HK-2 (cell line): ENCODE data around the gene AHCYL2.
A peak's percentile ranks its signal among the peaks of the same experiment; 100 is the strongest.
"Not testable (repeated sequence)": the region's sequence is repeated elsewhere in the genome, so short reads cannot be mapped to it uniquely, and the experiment has no call there.

ENCODE experiments used
- DNase-seq: peaks from one replicate; pipeline ENCODE4 v3.0.0-alpha.2; 2018; ENCODE audit not compliant: unreplicated experiment

The AHCYL2 gene

DNA sequence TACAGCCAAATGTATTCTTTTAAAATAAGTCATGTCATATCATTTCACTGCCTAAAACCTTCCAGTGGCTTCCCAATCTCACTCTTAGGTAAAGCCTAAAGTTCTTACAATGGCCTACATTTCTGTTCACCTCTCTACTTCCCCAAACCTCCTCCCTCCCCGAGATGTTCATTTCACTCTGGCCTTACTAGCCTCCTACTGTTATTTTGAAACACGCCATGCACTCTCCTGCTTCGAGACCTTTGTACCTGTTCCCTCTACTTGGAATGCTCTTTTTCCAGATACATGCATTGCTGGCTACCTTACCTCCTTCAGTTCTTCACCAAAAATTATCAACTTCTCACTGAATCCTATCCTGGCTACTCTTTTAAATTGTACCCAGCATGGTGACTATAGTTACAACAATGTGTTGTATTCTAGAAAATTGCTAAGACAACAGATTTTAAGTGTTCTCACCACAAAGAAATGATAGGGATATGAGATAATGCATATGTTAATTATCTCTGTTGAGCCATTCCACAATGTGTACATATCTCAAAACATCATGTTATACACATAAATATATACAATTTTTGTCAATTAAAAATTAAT lies 158.8 kb downstream of the AHCYL2 start:
- DNase-seq: no peak

DNA sequence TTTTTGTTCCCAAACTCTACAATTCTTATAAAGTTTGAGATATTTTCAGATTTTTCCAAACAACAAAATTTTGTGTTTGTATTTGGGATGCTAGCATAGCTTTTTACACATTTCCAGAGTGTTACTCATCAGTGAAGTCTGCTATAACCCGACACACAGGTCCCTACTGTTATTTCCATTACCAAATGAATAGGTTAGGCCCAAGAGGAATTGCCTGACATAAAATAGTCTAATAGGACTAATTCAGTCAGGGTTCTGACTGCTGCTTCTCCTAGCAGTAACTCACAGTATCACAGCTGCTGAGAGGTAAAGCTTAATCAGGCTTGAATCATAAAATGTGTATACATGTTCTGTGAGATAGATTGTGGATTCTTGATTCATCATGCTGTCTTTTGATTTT lies 160.3 kb downstream of the AHCYL2 start:
- DNase-seq: no peak

DNA sequence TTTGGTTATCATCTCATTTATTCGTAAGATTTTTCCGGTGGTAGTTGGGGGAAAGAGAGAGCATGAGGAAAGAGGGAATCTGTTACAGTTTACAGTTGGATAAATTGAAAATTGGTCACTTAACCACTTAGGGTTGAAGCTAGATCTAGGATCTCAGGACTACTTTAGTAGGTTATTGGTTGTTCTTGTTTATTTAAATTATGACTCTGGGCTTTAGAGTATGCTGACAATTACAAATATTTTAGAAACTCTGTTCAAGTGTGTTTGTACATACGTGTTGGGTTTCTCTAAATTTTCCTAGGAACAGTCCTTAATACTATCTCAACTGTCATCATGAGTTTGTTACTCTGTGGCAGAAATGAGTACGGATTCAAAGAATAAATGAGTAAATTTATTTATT lies 160.8 kb downstream of the AHCYL2 start:
- no peak for DNase-seq

DNA sequence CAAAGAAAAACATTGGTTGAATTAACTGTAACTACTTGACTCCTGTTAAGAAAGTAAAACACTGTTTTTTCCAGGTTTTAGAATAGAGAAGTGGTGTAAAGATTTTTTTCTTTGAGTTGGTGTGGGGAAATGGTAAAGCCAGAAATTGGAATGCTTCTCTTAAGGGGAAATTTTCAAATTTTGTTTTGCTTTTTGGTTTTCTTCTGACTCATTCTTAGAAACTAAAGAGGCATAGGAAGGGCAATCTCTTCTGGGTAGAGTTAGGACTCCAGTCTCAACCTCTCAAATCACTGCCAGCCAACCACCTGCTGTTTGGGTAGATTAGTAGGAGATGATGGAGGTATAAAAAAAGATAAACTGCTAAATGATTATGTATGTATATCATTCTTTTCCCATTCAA lies 161.7 kb downstream of the AHCYL2 start:
- no peak for DNase-seq

GRCh38 chr7:129387537-129387936 lies 162.7 kb downstream of the AHCYL2 start:
- no peak for DNase-seq

GRCh38 chr7:129388333-129389098 lies 163.7 kb downstream of the AHCYL2 start:
- no peak for DNase-seq

- no peak for DNase-seq
Measured at GRCh38 chr7:129389829-129390228, 165.0 kb downstream of the AHCYL2 start.

DNA sequence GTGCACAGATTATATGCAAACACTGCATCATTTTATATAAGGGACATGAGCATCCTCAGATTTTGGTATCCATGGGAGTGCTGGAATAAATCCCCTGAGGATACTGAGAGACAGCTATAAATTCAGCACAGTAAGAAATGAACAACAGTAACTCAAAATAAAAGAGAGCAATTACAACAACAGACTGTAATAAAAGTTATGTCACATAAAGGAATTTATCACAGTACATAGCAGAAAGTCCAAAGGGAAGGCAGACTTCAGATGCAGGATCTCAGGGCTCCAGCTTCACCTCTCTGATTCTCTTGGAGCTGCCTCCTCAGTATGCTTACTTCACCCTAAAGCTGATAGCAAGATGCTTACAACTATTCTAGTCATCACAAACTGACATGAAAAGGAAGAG lies 165.5 kb downstream of the AHCYL2 start:
- no peak for DNase-seq

DNA sequence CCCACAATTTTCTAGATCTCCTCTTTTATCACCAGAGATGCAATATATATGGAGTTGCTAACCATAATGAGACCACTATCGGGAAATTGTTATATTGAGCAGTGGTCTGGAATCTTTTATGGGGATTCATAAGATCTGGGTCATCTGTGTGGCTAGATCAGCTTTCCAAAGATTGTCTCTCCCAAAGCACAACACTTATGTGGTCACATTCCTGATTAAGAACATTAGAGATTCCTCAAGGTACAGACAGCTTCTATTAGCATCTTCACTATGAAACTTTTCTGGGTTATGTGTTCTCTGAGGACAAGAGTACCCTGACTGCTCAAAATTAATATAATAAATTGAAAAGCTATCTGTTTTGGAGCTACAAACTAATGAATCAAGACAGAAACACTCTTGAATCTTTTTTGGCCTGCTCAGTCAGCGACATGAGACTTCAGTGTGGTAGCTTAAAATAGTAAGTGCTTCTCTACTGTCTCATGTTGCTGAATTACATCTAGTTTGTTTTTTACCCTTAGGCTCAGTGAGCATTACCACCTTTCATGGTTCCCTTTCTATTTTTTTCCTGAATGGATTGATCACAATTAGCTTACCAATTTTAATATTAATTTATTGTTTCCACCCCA lies 166.8 kb downstream of the AHCYL2 start:
- no peak for DNase-seq

GRCh38 chr7:129393255-129393654 lies 168.4 kb downstream of the AHCYL2 start:
- no peak for DNase-seq

GRCh38 chr7:129394101-129394500 lies 169.3 kb downstream of the AHCYL2 start:
- no peak for DNase-seq

DNA sequence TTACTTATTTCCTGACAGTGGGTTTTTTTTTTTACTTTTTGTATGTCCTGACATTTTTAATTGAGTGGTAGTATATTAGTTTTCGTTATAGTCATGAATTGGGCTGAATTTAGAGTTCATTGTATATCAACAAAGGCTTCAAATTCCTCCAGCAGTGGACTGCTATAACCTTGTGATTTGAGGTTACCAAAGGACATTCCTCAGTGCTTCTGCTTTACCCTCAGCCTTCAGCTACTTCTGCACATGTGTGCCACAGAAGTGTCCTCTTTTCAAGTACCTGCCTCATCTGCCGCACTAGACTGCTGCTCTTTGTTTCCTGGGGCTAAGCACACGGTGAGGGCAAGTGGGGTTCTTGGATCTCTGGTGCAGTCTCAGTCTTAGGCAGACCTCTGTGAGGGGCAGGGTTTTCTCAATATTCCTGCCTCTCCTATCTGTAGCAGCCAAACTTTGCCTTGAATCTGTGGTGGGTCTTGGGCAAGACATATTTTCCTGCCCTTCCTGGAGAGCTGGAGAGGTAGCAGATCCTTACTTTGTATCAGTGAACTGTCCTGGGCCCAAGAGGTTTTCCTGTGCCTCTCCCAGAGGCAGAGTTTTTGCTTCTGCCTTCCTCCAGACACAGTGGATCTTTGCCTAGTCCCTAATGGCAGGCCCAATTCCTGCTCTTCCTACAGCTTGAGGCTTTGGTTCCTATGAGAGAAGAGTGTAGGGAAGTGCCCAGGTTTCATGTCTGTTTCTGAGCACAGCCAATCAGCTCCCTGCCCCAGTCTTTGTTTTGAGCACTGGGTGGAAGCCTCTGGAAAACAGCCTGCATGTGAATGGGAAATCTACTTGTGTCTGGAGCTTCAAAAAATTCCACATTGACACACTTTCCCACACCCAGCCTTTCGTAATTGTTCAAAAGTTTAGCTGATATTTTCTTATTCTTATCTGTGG lies 170.4 kb downstream of the AHCYL2 start:
- no peak for DNase-seq

GRCh38 chr7:129401228-129401966 lies 176.6 kb downstream of the AHCYL2 start:
- DNase-seq: peak; percentile 23

GRCh38 chr7:129401967-129402860 lies 177.4 kb downstream of the AHCYL2 start:
- DNase-seq: no peak

DNA sequence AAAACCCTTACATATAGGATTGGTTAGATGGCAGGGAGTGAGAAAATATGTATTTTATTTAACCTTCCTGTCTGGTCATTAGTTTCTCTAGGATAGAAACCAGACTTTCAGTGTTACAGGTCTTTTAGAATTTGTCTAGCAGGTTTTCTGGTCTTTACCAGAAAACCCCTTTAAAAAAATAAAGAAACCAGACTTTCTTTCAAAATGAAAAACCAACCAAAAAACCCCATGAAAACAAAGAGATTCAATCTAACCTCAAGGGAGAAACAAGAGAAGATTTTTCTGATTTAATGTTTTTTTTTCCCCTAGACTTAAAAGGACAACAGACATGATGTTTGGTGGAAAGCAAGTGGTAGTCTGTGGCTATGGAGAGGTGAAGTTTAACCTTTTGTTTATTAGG lies 180.7 kb downstream of the AHCYL2 start:
- no peak for DNase-seq

- not testable (repeated sequence) for DNase-seq
Measured at GRCh38 chr7:129410238-129410637, 185.4 kb downstream of the AHCYL2 start.

DNA sequence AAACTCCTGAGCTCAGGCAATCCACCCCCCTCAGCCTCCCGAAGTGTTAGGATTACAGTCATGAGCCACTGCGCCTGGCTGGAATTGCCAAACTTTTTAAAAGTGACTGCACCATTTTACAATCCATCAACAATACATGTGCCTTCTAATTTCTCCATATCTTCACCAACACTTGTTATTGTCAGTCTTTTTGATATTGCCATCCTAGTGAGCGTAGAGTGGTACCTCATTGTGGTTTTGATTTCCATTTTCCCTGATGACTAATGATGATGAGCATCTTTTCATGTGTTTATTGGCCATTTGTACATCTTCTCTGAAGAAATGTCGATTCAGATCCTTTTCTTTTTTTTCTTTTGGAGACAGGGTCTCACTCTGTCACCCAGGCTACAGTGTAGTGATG lies 187.7 kb downstream of the AHCYL2 start:
- no peak for DNase-seq

GRCh38 chr7:129417073-129417472 lies 192.2 kb downstream of the AHCYL2 start:
- DNase-seq: no peak

GRCh38 chr7:129421717-129422250 lies 197.0 kb downstream of the AHCYL2 start:
- DNase-seq: no peak

DNA sequence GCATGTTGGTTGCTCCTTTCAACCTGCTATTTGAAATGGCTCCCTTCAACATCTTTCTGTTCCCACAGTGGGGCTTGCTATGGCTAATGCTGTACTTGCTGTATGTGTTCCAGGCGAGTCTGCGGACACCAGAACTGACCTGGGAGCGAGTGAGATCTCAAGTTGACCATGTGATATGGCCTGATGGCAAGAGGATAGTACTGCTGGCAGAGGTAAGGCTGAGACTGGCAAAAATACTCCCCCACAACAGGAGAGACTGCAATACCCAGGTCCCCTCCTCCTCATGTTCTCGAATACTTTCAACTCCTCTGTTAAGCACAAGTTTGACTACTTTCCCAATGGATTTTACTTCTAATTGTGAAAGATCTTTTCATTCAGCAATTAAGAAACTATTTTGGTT lies 197.9 kb downstream of the AHCYL2 start:
- DNase-seq: no peak
